HFF-Myc (cell line): ENCODE data around the gene ASPRV1.

Experiments
- DNase-seq: peaks from one replicate; pipeline ENCODE4 v3.0.0-alpha.2; 2011; ENCODE audit warnings: low read depth; ENCODE audit errors: extremely low read depth
- H3K4me3 ChIP-seq: replicated peaks from 2 replicates; pipeline ENCODE4 v1.5.1; 2011; ENCODE audit warnings: low read depth, mild to moderate bottlenecking, control low read depth, low read length
- TF ChIP-seq, protein P1 (sequence below): IDR thresholded peaks from 2 replicates; pipeline ENCODE4 v1.5.1; 2012; ENCODE audit warnings: mild to moderate bottlenecking, low read depth, low read length, control low read depth; ENCODE audit errors: missing control alignments

The ASPRV1 gene

DNA sequence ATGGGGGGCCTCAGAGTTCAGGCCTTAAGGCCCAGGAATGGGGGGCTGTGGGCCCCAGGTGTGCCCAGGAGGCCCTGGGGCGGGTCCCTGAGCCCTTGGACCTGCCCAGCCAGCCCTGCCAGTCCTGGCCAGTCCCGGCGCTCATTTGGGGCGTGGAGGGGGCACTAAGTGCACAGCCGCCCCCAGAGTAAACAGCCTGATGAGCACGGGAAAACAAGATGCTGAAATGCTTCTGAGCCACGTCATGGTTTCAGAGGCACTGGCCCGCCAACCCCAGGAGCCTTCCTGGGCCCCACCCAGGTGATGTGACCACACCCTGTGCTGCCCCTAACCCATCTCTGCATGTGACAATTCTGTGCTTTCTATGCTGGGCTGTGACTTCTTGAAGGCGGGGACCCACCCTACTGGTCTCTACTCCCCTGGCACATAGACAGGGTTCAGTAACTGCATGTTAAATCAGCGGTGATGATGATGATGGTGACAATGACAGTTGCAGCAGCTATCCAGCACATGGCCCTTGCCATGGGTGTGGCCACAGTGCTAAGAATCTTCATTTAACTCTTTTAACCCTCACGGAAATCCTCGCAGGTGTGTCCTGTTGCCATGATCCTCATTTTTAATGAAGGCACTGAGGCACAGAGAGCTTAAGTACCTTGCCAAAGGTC is 28.1 kb upstream of the ASPRV1 start:
- no peak for DNase-seq
- TF ChIP-seq, protein P1, sequence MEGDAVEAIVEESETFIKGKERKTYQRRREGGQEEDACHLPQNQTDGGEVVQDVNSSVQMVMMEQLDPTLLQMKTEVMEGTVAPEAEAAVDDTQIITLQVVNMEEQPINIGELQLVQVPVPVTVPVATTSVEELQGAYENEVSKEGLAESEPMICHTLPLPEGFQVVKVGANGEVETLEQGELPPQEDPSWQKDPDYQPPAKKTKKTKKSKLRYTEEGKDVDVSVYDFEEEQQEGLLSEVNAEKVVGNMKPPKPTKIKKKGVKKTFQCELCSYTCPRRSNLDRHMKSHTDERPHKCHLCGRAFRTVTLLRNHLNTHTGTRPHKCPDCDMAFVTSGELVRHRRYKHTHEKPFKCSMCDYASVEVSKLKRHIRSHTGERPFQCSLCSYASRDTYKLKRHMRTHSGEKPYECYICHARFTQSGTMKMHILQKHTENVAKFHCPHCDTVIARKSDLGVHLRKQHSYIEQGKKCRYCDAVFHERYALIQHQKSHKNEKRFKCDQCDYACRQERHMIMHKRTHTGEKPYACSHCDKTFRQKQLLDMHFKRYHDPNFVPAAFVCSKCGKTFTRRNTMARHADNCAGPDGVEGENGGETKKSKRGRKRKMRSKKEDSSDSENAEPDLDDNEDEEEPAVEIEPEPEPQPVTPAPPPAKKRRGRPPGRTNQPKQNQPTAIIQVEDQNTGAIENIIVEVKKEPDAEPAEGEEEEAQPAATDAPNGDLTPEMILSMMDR: no peak
- H3K4me3 ChIP-seq: no peak overlapping the region

- TF ChIP-seq, protein P1: no peak
- no peak for DNase-seq
- H3K4me3 ChIP-seq: no peak overlapping the region
These were observed 27.6 kb upstream of the ASPRV1 start for GRCh38 chr2:69989009-69989408.

GRCh38 chr2:69988086-69988635 is 26.7 kb upstream of the ASPRV1 start:
- TF ChIP-seq, protein P1: no peak
- DNase-seq: no peak
- H3K4me3 ChIP-seq: no peak overlapping the region

DNA sequence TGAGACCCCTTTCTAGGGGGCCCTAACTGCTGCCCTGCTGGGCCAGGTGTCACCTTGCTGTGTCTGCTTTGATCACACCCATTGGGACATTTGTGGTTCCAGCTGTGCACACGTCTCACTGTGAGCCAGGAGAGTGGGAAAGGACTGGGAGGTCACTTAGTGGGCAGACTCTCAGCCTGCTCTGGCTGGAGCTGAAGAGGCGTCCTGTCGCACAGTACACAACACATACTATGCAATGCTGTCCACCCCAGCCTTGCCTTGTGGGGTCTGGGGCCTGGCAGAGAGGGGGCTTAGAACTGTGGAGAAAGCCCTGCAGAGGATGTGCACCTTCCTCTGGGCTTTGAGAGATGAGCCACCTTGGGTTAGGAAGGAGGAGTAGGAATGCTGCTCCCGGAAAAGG is 25.3 kb upstream of the ASPRV1 start:
- TF ChIP-seq, protein P1: no peak
- DNase-seq: no peak
- no peak overlapping the region for H3K4me3 ChIP-seq

DNA sequence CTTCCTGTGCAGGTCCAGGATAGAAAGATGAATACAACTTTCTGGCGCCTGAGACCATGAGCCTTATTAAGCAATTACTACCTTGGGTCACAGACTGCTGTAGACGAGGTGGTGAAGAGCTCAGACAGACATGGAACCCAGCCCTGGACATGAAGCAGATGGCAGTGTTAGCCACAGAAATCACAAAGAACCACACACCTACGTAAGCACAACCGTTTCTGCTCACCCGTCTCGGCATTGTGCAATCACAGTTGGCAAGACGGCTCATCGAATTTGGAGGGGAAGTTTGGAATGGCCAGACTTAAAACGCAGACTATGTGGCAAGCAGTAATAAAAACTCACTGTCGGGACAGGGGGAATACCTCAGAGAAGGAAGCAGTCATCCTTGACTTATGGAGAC is 24.3 kb upstream of the ASPRV1 start:
- no peak overlapping the region for H3K4me3 ChIP-seq
- DNase-seq: no peak
- TF ChIP-seq, protein P1: no peak

DNA sequence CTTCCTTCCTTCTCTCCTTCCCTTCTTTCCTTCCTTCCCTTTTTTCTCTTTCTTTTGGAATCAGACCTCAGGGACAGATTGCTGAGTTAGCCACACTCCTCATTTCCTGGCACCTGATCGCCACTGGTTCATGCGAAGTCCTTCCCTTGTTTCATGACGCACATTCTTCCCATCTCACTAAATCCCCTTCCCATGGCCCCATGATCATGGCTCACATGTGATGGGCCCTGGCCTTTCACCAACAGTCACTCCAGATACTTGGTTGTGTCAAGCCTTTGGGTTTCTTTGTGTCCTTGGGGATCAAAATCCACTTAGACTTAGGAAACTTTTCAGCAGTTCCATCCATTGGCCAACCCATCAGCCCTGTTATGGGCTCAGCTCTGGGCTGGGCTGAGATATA is 23.8 kb upstream of the ASPRV1 start:
- no peak overlapping the region for H3K4me3 ChIP-seq
- DNase-seq: no peak
- TF ChIP-seq, protein P1: no peak
